ENCODE measurements around the gene RNF217.
A peak's percentile ranks its signal among the peaks of the same experiment; 100 is the strongest.

GRCh38 chr6:124963831-124964763 is 1.9 kb downstream of the RNF217 start:
- TF ChIP-seq, protein P1, sequence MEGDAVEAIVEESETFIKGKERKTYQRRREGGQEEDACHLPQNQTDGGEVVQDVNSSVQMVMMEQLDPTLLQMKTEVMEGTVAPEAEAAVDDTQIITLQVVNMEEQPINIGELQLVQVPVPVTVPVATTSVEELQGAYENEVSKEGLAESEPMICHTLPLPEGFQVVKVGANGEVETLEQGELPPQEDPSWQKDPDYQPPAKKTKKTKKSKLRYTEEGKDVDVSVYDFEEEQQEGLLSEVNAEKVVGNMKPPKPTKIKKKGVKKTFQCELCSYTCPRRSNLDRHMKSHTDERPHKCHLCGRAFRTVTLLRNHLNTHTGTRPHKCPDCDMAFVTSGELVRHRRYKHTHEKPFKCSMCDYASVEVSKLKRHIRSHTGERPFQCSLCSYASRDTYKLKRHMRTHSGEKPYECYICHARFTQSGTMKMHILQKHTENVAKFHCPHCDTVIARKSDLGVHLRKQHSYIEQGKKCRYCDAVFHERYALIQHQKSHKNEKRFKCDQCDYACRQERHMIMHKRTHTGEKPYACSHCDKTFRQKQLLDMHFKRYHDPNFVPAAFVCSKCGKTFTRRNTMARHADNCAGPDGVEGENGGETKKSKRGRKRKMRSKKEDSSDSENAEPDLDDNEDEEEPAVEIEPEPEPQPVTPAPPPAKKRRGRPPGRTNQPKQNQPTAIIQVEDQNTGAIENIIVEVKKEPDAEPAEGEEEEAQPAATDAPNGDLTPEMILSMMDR (IDR thresholded peaks at IDR 0.05), result no peak
- no peak for TF ChIP-seq EP300 (IDR thresholded peaks at IDR 0.05)
- TF ChIP-seq POLR2A (IDR thresholded peaks at IDR 0.05), result peak; percentile 7 to 14
- peak; percentile 91 for TF ChIP-seq POLR2AphosphoS5 (IDR thresholded peaks at IDR 0.05)
